ENCODE measurements around the gene DPYSL3. TPM values are rescaled to one million over a fixed set of nuclear protein-coding genes. Genes with fewer than 3 reads are reported as not detected.

Gene DPYSL3
- total RNA-seq, 1 donor, result 161 TPM

- peak; percentile 91 for DNase-seq (ENCODE audit: low read depth)
- TF ChIP-seq CTCF (IDR thresholded peaks at IDR 0.05; ENCODE audit: insufficient read depth, low read depth, low read length), result no peak
- no peak overlapping the region for H3K4me3 ChIP-seq (ENCODE audit: low read depth, low read length)
Observed at GRCh38 chr5:147396070-147396823, 113.6 kb downstream of the DPYSL3 start.

- H3K4me3 ChIP-seq (ENCODE audit: low read depth, low read length), result no peak overlapping the region
- peak; percentile 41 for TF ChIP-seq CTCF (IDR thresholded peaks at IDR 0.05; ENCODE audit: insufficient read depth, low read depth, low read length)
- DNase-seq (ENCODE audit: low read depth), result no peak
Observed at GRCh38 chr5:147393874-147394672, 115.8 kb downstream of the DPYSL3 start.

- peak; percentile 76 for TF ChIP-seq CTCF (IDR thresholded peaks at IDR 0.05; ENCODE audit: insufficient read depth, low read depth, low read length)
- no peak overlapping the region for H3K4me3 ChIP-seq (ENCODE audit: low read depth, low read length)
- peak; percentile 80 for DNase-seq (ENCODE audit: low read depth)
Observed at GRCh38 chr5:147391781-147392180, 118.1 kb downstream of the DPYSL3 start.

- no peak for TF ChIP-seq CTCF (IDR thresholded peaks at IDR 0.05; ENCODE audit: insufficient read depth, low read depth, low read length)
- no peak overlapping the region for H3K4me3 ChIP-seq (ENCODE audit: low read depth, low read length)
- DNase-seq (ENCODE audit: low read depth), result no peak
Observed at GRCh38 chr5:147390654-147391225, 119.1 kb downstream of the DPYSL3 start.

GRCh38 chr5:147388184-147389108, 121.4 kb downstream of the DPYSL3 start:
- TF ChIP-seq CTCF (IDR thresholded peaks at IDR 0.05; ENCODE audit: insufficient read depth, low read depth, low read length), result no peak
- DNase-seq (ENCODE audit: low read depth), result no peak
- no peak overlapping the region for H3K4me3 ChIP-seq (ENCODE audit: low read depth, low read length)

GRCh38 chr5:147387109-147387508, 122.8 kb downstream of the DPYSL3 start:
- no peak for TF ChIP-seq CTCF (IDR thresholded peaks at IDR 0.05; ENCODE audit: insufficient read depth, low read depth, low read length)
- no peak overlapping the region for H3K4me3 ChIP-seq (ENCODE audit: low read depth, low read length)
- no peak for DNase-seq (ENCODE audit: low read depth)
